Pancreas (tissue), 10 donors: ENCODE results near the gene RPL36AL. TPM values are rescaled to one million over a fixed set of nuclear protein-coding genes. Genes with fewer than 3 reads are reported as not detected.

ENCODE experiments used
- ATAC-seq, 4 donors: fragments of 200-7000 bp; cut with Tn5 transposase; one replicate each; pipeline versions ENCODE4 v1.8.0 to v1.9.1; 2020; ENCODE audit warnings: mild to moderate bottlenecking in 4 of 4, moderate library complexity in 4 of 4
- DNase-seq, 6 donors: peaks; one replicate each; pipeline ENCODE4 v3.0.0-alpha.2; 2020
- FAIRE-seq: peaks from 2 replicates; lab custom pipeline; 2012; peaks lifted over from hg19 to GRCh38; lab: Jason Lieb, UNC
- H3K27ac ChIP-seq, 4 donors: fragments of 200-600 bp; sonication (generic); 1 replicate in 3 of 4; 2 replicates in 1 of 4; pipeline versions ENCODE4 v1.5.0 to v1.8.0; 2020
- H3K27me3 ChIP-seq, 4 donors: fragments of 200-600 bp; one replicate each; pipeline ENCODE4 v1.8.0; 2021
- H3K36me3 ChIP-seq, 3 donors: fragments of 200-600 bp; sonication (generic) in 1 of 3; one replicate each; pipeline versions ENCODE4 v1.5.0 to v1.8.0; 2020 to 2021
- H3K4me1 ChIP-seq, 3 donors: fragments of 200-600 bp; one replicate each; pipeline ENCODE4 v1.8.0; 2021
- H3K4me3 ChIP-seq, 4 donors: fragments of 200-600 bp; sonication (generic) in 2 of 4; one replicate each; pipeline versions ENCODE4 v1.5.0 to v1.8.0; 2020 to 2021
- H3K9me3 ChIP-seq, 4 donors: fragments of 200-600 bp; one replicate each; pipeline ENCODE4 v1.8.0; 2021
- WGBS, 2 donors: extraction: QIAGEN DNeasy Blood & Tissue Kit; methylation state at CpG; one replicate each; pipeline ENCODE4 v1.1.7; 2013; 5-methylcytosine and 5-hydroxymethylcytosine counted together
- intact Hi-C, 3 donors: fragments of 100-400 bp; cut with DNase I; formaldehyde crosslinking; loops; one replicate each; pipeline versions ENCODE4 v1.11.1 to v1.14.2; 2022
- polyA plus RNA-seq, 2 donors: library from polyadenylated mRNA; stranded (reverse); fragments of 200-250 nt; gene quantifications; one replicate each; pipeline ENCODE4 v1.2.3, GENCODE V29; 2013
- total RNA-seq, 6 donors: library from RNA; stranded (reverse); fragmentation: NEBNext Ultra II Directional in 4 of 6; extraction: Animal tissue kit (Norgen Biotek cat#: 25700) in 4 of 6; gene quantifications; one replicate each; pipeline versions ENCODE4 v1.2.1 to v1.2.4, GENCODE V29; 2021 to 2023
- TF ChIP-seq, protein P1 (sequence below), 4 donors: fragments of 200-600 bp; sonication (generic) in 3 of 4; IDR thresholded peaks; one replicate each; pipeline versions ENCODE4 v1.5.0 to v1.8.0; 2021; ENCODE audit warnings: antibody characterized with exemption in 4 of 4
- donor health status: healthy with polysubstance abuse.
- donor health status: DM: no; HTN: no; CAD: no; lungs with moderate emphysema.
- donor health status: DM: no; HTN: no; CAD: no.
- donor health status: control.
- donor health status: control.
- donor health status: Bipolar disorder and iron deficiency.
- donor health status: DM: yes; HTN: yes; CAD: no.
- donor health status: DM: no; HTN: no; CAD: no.
- donor health status: DM: no; HTN: no; CAD: no.
- donor health status: DM: yes; HTN: yes; CAD: no.

Gene RPL36AL
- total and polyA plus RNA-seq, 8 donors = 81.3 to 388 (median 146) TPM

DNA sequence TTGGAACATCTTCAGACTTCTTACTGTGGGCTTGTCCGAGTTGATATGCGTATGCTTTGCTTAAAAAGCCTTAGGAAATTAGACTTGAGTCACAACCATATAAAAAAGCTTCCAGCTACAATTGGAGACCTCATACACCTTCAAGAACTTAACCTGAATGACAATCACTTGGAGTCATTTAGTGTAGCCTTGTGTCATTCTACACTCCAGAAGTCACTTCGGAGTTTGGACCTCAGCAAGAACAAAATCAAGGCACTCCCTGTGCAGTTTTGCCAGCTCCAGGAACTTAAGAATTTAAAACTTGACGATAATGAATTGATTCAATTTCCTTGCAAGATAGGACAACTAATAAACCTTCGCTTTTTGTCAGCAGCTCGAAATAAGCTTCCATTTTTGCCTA lies 12.8 kb downstream of the RPL36AL start:
- ATAC-seq (no peak), DNase-seq (no peak), FAIRE-seq (no peak)
- TF ChIP-seq, protein P1, sequence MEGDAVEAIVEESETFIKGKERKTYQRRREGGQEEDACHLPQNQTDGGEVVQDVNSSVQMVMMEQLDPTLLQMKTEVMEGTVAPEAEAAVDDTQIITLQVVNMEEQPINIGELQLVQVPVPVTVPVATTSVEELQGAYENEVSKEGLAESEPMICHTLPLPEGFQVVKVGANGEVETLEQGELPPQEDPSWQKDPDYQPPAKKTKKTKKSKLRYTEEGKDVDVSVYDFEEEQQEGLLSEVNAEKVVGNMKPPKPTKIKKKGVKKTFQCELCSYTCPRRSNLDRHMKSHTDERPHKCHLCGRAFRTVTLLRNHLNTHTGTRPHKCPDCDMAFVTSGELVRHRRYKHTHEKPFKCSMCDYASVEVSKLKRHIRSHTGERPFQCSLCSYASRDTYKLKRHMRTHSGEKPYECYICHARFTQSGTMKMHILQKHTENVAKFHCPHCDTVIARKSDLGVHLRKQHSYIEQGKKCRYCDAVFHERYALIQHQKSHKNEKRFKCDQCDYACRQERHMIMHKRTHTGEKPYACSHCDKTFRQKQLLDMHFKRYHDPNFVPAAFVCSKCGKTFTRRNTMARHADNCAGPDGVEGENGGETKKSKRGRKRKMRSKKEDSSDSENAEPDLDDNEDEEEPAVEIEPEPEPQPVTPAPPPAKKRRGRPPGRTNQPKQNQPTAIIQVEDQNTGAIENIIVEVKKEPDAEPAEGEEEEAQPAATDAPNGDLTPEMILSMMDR (IDR thresholded peaks at IDR 0.05) = no peak
- Histone ChIP-seq H3K9me3 (no peaks in the 10 kb centered on the region), H3K36me3 (no peaks in the 10 kb centered on the region), H3K27ac (no peak overlapping the region), H3K4me3 (no peak overlapping the region), H3K27me3 (no peaks in the 10 kb centered on the region), H3K4me1 (no peaks in the 10 kb centered on the region)
- 88 to 95% methylated on average over 6 of the region's 6 CpGs for WGBS, 2 donors
- intact Hi-C loops = no loop called here

DNA sequence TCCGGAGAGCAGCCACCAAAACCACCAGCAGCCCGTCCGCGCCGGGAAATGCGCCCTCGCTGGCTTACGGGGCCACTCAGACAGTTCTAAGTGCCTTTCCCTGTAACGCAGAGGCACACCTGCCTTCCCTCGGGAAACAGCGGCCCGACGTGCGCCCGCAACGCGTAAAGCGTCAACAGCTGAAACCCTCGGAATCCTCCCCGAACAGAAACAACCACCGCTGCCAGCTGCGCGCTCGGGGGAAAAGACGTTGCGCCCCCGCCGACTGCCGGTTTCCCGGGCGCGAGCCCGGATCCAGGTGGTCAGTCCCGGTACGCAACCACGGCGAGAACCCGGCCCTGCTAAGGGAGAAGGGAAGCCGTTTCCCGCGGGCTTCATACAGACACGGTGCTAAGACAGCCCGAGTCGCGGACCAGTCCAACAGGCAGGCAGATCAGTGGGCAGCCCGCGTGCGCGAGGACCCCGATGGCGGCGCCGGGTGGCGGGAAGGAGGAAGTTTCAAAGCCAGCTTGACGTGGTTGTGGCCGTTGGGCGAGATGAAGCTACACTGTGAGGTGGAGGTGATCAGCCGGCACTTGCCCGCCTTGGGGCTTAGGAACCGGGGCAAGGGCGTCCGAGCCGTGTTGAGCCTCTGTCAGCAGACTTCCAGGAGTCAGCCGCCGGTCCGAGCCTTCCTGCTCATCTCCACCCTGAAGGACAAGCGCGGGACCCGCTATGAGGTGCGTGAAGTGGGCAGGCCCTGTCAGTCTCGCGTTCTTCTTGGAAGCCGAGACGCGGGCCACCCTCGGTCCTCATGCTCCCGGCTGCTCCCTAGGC lies 21.7 kb downstream of the RPL36AL start, which contains the start of gene LRR1:
LRR1 (plus strand) TSS at position 456 of the 816 bp plus-strand sequence; CDS start at position 537, 81 bp downstream.
- intact Hi-C loops = no loop called here
- Histone ChIP-seq H3K9me3 (no peaks in the 10 kb centered on the region), H3K27ac (peak within 1 kb of the TSS; percentile 83 to 97 (median 92)), H3K27me3 (no peaks in the 10 kb centered on the region), H3K4me1 (peaks cover 0 to 4% (median 0%) of the 10 kb centered on the region in 3 donors), H3K4me3 (peak within 1 kb of the TSS; percentile 64 to 95 (median 80)), H3K36me3 (no peaks in the 10 kb centered on the region)
- DNase-seq = peak; percentile 81 to 94 (median 86)
- 0 to 1% methylated on average over 67 to 77 of the region's 77 CpGs for WGBS, 2 donors
- no peak for FAIRE-seq
- ATAC-seq = peak; percentile 91 to 94 (median 92)
- TF ChIP-seq, protein P1 (IDR thresholded peaks at IDR 0.05) = no peak

DNA sequence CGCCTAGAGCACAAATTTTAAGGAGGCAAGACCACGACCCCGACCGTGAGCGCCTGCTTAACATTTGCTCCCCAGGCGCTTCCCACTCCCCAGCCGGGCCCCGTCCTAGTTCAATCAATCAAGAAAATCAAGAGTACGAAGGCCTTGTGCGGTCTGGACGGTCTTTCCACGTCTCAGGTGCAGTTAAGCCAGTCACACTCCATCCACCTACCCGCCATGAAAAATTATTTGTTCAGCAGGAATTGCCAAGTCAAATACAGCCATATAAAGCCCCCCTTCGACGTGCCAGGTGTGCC lies 22.3 kb downstream of the RPL36AL start:
- no peaks in the 10 kb centered on the region for H3K36me3 ChIP-seq
- ATAC-seq (peak in 3 of 4 donors; percentile 50 to 58 (median 57)), FAIRE-seq (no peak), DNase-seq (peak in 1 of 6 donors; percentile 36)
- H3K27me3 ChIP-seq = no peaks in the 10 kb centered on the region
- peaks cover 0 to 4% (median 0%) of the 10 kb centered on the region in 3 donors for H3K4me1 ChIP-seq
- intact Hi-C loops = no loop called here
- TF ChIP-seq, protein P1 (IDR thresholded peaks at IDR 0.05) = no peak
- 0 to 1% methylated on average over 15 of the region's 15 CpGs for WGBS, 2 donors
- peak overlapping the region; percentile 83 to 97 (median 92) for H3K27ac ChIP-seq
- no peaks in the 10 kb centered on the region for H3K9me3 ChIP-seq
- H3K4me3 ChIP-seq = peak overlapping the region; percentile 64 to 95 (median 80)

DNA sequence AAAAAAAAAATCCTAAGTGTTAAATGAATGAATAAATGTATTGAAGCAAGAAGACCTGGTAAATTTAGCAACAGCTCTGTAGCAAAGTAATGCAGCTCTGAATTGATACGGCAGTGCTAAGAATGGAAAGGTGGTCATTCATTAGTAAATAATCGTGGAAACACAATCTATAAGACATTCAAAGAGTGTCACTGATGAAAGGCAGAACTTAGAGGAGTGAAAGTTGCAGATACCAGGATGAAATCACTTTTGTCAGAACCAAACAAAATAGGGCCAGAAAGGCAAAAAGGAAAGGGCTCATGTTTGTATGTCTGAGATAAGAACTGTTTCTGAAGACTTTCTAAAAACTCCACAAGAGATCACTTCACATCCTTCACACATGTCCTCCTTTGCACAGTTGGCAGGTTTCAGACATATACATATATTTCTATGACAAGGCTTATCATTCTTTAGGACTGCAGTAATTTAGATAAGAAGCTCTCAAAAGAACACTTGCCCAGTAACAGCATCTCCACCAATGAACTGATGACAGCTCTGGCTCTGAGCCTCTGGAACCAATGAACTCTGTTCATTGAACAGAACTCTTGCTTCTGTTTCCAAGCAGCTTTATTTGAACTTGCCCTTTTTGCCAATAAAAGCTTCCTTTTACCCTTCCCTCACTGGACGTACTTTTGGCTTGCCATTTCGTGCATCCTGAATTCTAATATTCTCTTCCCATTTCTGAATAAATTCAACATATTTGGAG lies 25.9 kb downstream of the RPL36AL start:
- intact Hi-C loops = no loop called here
- Histone ChIP-seq H3K36me3 (no peaks in the 10 kb centered on the region), H3K27ac (no peak overlapping the region), H3K27me3 (no peaks in the 10 kb centered on the region), H3K4me1 (peaks cover 0 to 4% (median 0%) of the 10 kb centered on the region in 3 donors), H3K9me3 (no peaks in the 10 kb centered on the region), H3K4me3 (no peak overlapping the region)
- ATAC-seq (peak in 1 of 4 donors; percentile 8), DNase-seq (no peak), FAIRE-seq (no peak)
- 21 to 24% methylated on average over 4 of the region's 4 CpGs for WGBS, 2 donors
- TF ChIP-seq, protein P1 (IDR thresholded peaks at IDR 0.05) = no peak
